Mammary epithelial cell (primary cell): ENCODE results near the gene DNMT1.

Source experiments
- CTCF ChIP-seq, 2 donors: IDR thresholded peaks in 1 of 2; conservative IDR thresholded peaks in 1 of 2; 2 replicates each; pipeline ENCODE4 v1.5.1; 2011 to 2012; ENCODE audit warnings: inconsistent platforms in 2 of 2, low read length in 2 of 2, mild to moderate bottlenecking in 2 of 2, control low read depth in 1 of 2, low read depth in 1 of 2; ENCODE audit not compliant: insufficient read depth in 1 of 2; ENCODE audit errors: extremely low read depth in 1 of 2
- EZH2 ChIP-seq: IDR thresholded peaks from 2 replicates; pipeline ENCODE4 v1.6.1; 2012; ENCODE audit warnings: low read length, inconsistent platforms, borderline replicate concordance

GRCh38 chr19:10182847-10183246 is 11.9 kb downstream of the DNMT1 start:
- TF ChIP-seq CTCF (conservative IDR thresholded peaks at IDR 0.05 in 1 of 2, IDR thresholded peaks at IDR 0.05 in 1 of 2; ENCODE audit: extremely low read depth in 1 of 2, insufficient read depth in 1 of 2, low read depth in 1 of 2, low read length in 2 of 2), result no peak
- TF ChIP-seq EZH2, result no peak
